22Rv1 (cell line): ENCODE measurements around the gene MTG1.

Experiments used
- CTCF ChIP-seq: fragments of 450-650 bp; IDR thresholded peaks from 2 replicates; pipeline ENCODE4 v1.5.1; 2017; ENCODE audit warnings: mild to moderate bottlenecking
- ZFX ChIP-seq: fragments of 450-650 bp; IDR thresholded peaks from 2 replicates; pipeline ENCODE4 v1.6.1; 2017; ENCODE audit warnings: antibody characterized with exemption, borderline replicate concordance

DNA sequence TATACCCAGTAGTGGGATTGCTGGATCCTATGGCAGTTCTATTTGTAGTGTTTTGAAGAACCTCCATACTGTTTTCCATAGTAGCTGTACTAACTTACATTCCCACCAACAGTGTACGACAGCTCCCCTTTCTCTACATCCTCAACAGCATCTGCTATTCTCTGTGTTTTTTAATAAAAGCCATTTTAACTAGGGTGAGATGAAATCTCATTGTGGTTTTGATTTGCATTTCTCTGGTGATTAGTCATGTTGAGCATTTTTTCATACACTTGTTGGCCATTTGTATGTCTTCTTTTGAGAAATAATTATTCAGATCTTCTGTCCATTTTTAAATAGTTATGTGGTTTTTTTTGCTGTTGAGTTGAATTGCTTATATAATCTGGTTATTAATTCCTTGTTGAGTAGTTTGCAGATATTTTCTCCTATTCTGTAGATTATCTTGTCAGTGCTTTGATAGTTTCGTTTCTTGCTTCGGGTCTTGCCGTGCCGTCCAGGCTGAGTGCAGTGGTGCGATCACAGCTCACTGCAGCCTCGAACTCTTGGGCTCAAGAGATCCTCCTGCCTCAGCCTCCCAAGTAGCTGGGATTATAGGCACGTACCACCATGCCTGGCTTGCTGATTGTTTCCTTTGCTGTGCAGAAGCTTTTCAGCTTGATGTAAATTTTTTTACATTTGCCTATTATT, 12.0 kb downstream of the MTG1 start:
- TF ChIP-seq CTCF (no peak), ZFX (no peak)
